ENCODE data around the gene SURF1.
"Not testable (repeated sequence)": the region's sequence is repeated elsewhere in the genome, so short reads cannot be mapped to it uniquely, and the experiment has no call there.

SURF1 gene

GRCh38 chr9:133347515-133347984 is 8.7 kb downstream of the SURF1 start:
- Mint-ChIP-seq H3K4me1 (peaks cover 49% of the 10 kb centered on the region), H3K36me3 (peaks cover 33% of the 10 kb centered on the region), H3K4me3 (peak overlapping the region; percentile 99), H3K27me3 (no peaks in the 10 kb centered on the region), H3K27ac (peak overlapping the region; percentile 99), H3K9me3 (no peaks in the 10 kb centered on the region)
- peak; percentile 79 for ATAC-seq

GRCh38 chr9:133346021-133346785 is 10.1 kb downstream of the SURF1 start:
- ATAC-seq = no peak
- Mint-ChIP-seq H3K4me1 (peaks cover 56% of the 10 kb centered on the region), H3K9me3 (no peaks in the 10 kb centered on the region), H3K4me3 (peak overlapping the region; percentile 99), H3K27me3 (no peaks in the 10 kb centered on the region), H3K27ac (peak overlapping the region; percentile 99), H3K36me3 (peaks cover 46% of the 10 kb centered on the region)

DNA sequence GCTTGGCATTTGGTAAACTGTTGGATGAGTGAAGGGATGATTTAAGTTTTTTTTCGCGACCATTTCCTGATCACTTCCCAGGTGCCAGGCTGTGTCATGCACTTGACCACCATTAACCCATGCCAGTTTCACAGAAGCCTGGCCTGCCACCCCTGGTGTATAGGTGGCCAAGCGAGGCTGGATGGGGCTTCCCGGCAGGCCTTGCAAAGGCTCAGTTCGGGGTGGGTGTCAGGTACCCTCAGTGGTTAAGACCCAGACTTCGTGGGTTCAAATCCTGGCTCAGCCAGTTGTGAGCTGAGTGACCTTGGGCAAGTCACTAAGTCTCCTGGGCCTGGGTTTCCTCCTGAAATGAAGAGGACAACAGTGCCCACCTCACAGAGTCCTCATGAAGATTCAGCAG is 10.7 kb downstream of the SURF1 start:
- H3K36me3 Mint-ChIP-seq = peaks cover 50% of the 10 kb centered on the region

GRCh38 chr9:133344979-133345378 is 11.3 kb downstream of the SURF1 start:
- no peak for ATAC-seq
- H3K36me3 Mint-ChIP-seq = peaks cover 50% of the 10 kb centered on the region
- H3K27me3 Mint-ChIP-seq = no peaks in the 10 kb centered on the region
- H3K27ac Mint-ChIP-seq = no peak overlapping the region
- H3K4me3 Mint-ChIP-seq = no peak overlapping the region
- peaks cover 63% of the 10 kb centered on the region for H3K4me1 Mint-ChIP-seq
- H3K9me3 Mint-ChIP-seq = no peaks in the 10 kb centered on the region

More for the DNA sequence above, 10.7 kb downstream of the SURF1 start:
- Mint-ChIP-seq H3K4me3 (no peak overlapping the region), H3K4me1 (peaks cover 62% of the 10 kb centered on the region), H3K9me3 (no peaks in the 10 kb centered on the region), H3K27me3 (no peaks in the 10 kb centered on the region), H3K27ac (no peak overlapping the region)
- no peak for ATAC-seq

DNA sequence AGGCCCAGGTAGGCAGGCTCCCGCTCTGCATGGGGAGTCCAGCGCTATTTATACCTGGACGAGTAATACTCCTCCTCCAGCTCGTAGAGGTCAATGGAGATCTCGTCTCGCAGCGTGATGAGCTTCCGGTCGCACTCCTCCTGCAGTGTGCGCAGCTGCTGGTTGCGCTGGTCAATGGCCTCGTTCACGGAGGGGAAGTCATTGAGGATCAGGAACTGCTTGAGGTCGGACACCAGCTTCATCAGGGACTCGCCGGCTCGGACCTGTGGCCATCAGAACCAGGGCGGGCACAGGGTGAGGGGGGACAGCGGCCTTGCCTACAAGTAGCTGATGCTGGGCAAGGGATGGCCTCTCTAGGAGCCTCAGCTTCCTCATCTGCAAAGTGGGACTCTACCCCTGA is 12.2 kb downstream of the SURF1 start:
- ATAC-seq = no peak
- Mint-ChIP-seq H3K27ac (no peak overlapping the region), H3K36me3 (peaks cover 50% of the 10 kb centered on the region), H3K4me3 (no peak overlapping the region), H3K27me3 (no peaks in the 10 kb centered on the region), H3K4me1 (peaks cover 63% of the 10 kb centered on the region), H3K9me3 (no peaks in the 10 kb centered on the region)

DNA sequence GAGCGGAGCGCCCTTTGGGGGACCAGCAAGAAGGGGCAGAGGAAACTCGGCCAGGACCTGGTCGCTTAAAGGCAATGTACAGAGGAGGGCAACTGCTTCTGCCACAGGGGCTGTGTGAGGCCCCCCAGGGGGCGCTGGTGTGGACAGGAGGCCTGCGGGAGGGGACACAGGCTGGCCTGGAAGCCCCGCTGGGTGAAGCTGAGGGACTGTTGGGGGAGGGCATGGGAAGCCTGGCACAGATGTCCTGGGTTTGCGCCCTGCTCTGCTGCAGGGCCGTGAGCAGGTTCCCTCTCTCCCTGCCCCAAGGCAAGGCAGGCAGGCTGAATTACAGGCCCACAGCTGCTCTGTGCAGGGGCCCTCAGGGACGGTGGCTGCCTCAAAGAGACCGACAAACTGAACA is 13.7 kb downstream of the SURF1 start:
- Mint-ChIP-seq H3K4me3 (no peak overlapping the region), H3K9me3 (no peaks in the 10 kb centered on the region), H3K36me3 (peaks cover 48% of the 10 kb centered on the region), H3K4me1 (peaks cover 65% of the 10 kb centered on the region), H3K27me3 (no peaks in the 10 kb centered on the region), H3K27ac (peak overlapping the region; percentile 79)
- ATAC-seq = no peak

DNA sequence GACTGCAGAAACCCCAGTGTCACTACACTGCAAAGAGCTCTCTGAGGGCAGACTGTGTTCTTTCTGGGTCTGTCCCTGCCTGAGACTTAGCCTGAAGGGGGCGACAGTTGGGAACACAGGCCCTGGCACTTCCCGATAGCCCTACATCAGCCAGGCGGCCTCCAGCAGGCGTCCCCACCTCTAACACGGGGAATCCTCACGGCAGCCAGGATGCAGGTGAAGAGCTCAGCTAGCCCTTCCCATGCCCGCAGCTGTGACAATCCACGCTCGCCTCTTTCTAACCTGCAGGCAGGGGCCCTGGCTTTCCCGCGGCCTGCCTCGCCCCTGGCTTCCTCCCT is 14.2 kb downstream of the SURF1 start:
- Mint-ChIP-seq H3K27ac (peak overlapping the region; percentile 79), H3K27me3 (no peaks in the 10 kb centered on the region), H3K4me3 (no peak overlapping the region), H3K9me3 (no peaks in the 10 kb centered on the region), H3K36me3 (peaks cover 48% of the 10 kb centered on the region), H3K4me1 (peaks cover 66% of the 10 kb centered on the region)
- no peak for ATAC-seq

- H3K36me3 Mint-ChIP-seq = peaks cover 48% of the 10 kb centered on the region
- H3K27ac Mint-ChIP-seq = peak overlapping the region; percentile 79
- no peak overlapping the region for H3K4me3 Mint-ChIP-seq
Observed at GRCh38 chr9:133341369-133342068, 14.8 kb downstream of the SURF1 start.

GRCh38 chr9:133340916-133341315 is 15.4 kb downstream of the SURF1 start:
- Mint-ChIP-seq H3K4me3 (no peak overlapping the region), H3K9me3 (no peaks in the 10 kb centered on the region), H3K27ac (peak overlapping the region; percentile 79), H3K27me3 (no peaks in the 10 kb centered on the region), H3K4me1 (peaks cover 65% of the 10 kb centered on the region), H3K36me3 (peaks cover 52% of the 10 kb centered on the region)
- ATAC-seq = no peak

More at GRCh38 chr9:133341369-133342068, 14.8 kb downstream of the SURF1 start:
- ATAC-seq = peak; percentile 62
- Mint-ChIP-seq H3K9me3 (no peaks in the 10 kb centered on the region), H3K27me3 (no peaks in the 10 kb centered on the region), H3K4me1 (peaks cover 65% of the 10 kb centered on the region)

DNA sequence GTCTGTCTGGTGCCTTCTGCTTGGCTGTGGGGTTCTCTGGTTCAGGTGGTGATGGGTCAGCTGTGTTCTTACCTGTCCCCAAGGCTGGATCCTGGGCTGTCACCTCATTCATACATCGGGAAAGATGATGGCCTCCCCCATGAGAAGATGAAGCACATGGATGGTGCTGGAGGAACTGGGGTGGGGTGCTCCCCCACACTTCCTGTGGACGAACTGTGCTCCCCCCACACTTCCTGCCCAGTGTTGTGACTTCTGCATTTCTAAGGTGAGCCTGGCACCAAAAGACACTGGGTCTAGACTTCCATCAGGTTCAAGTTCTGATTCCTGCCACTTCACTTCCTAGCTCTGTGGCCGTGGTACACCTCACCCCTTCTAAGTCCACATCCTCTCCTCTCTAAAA is 16.0 kb downstream of the SURF1 start:
- Mint-ChIP-seq H3K4me3 (no peak overlapping the region), H3K36me3 (peaks cover 58% of the 10 kb centered on the region), H3K4me1 (peaks cover 71% of the 10 kb centered on the region), H3K9me3 (no peaks in the 10 kb centered on the region), H3K27me3 (no peaks in the 10 kb centered on the region), H3K27ac (peak overlapping the region; percentile 79)
- peak; percentile 17 for ATAC-seq

- Mint-ChIP-seq H3K36me3 (peaks cover 59% of the 10 kb centered on the region), H3K4me3 (no peak overlapping the region), H3K4me1 (peaks cover 76% of the 10 kb centered on the region), H3K9me3 (no peaks in the 10 kb centered on the region), H3K27me3 (no peaks in the 10 kb centered on the region), H3K27ac (peak overlapping the region; percentile 79)
- no peak for ATAC-seq
Observed at GRCh38 chr9:133339641-133340040, 16.6 kb downstream of the SURF1 start.

GRCh38 chr9:133335924-133336811 is 20.1 kb downstream of the SURF1 start, which contains the start of gene SURF6:
TSS of gene SURF6 (minus strand) at chr9:133336188. CDS start at chr9:133336132, 56 bp downstream.
- no peaks in the 10 kb centered on the region for H3K27me3 Mint-ChIP-seq
- H3K4me1 Mint-ChIP-seq = peaks cover 83% of the 10 kb centered on the region
- peak within 1 kb of the TSS; percentile 94 for H3K27ac Mint-ChIP-seq
- H3K9me3 Mint-ChIP-seq = no peaks in the 10 kb centered on the region
- H3K4me3 Mint-ChIP-seq = peak within 1 kb of the TSS; percentile 98
- peak; percentile 96 for ATAC-seq
- peaks cover 75% of the 10 kb centered on the region for H3K36me3 Mint-ChIP-seq

DNA sequence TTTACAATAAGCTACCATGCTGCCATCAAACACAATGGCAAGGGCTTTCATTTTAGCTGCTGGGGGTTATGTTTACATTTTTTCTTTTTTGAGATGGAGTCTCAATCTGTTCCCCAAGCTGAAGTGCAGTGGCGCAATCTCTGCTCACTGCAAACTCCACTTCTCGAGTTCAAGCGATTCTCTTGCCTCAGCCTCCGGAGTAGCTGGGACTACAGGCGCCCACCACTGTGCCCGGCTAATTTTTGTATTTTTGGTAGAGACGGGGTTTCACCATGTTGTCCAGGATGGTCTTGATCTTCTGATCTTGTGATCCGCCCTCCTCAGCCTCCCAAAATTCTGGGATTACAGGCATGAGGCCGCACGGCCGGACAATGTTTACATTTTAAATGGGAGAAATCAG is 21.4 kb downstream of the SURF1 start:
- peaks cover 73% of the 10 kb centered on the region for H3K36me3 Mint-ChIP-seq
- ATAC-seq, H3K27me3 Mint-ChIP-seq, H3K9me3 Mint-ChIP-seq: not testable (repeated sequence)
- peak overlapping the region; percentile 94 for H3K27ac Mint-ChIP-seq
- H3K4me3 Mint-ChIP-seq = peak overlapping the region; percentile 98
- H3K4me1 Mint-ChIP-seq = peaks cover 77% of the 10 kb centered on the region

- ATAC-seq = no peak
- Mint-ChIP-seq H3K27me3 (no peaks in the 10 kb centered on the region), H3K27ac (no peak overlapping the region), H3K36me3 (peaks cover 71% of the 10 kb centered on the region), H3K4me3 (peak overlapping the region; percentile 98), H3K4me1 (peaks cover 77% of the 10 kb centered on the region), H3K9me3 (no peaks in the 10 kb centered on the region)
Observed at GRCh38 chr9:133334161-133334560, 22.1 kb downstream of the SURF1 start.

DNA sequence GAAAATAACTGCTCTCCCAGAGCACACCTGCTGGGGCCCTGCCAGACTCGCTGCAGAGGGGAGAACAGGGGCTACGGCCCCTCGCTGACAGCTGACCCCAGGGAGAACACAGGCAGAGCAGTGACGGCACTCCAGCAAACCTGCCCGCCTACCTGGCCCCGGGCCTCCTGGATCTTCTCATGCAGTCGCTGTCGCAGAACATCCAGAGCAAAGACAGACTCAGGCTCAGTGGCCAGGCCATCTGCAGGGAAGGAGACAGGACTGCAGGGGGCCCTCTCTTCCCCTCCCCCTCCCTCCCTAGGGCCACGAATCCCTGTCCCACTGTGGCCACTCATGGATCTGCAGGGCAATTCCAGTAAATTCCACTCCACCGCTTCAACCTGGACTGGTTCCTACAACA is 22.7 kb downstream of the SURF1 start:
- Mint-ChIP-seq H3K36me3 (peaks cover 71% of the 10 kb centered on the region), H3K27ac (no peak overlapping the region), H3K4me1 (peaks cover 78% of the 10 kb centered on the region), H3K27me3 (no peaks in the 10 kb centered on the region), H3K4me3 (no peak overlapping the region), H3K9me3 (no peaks in the 10 kb centered on the region)
- ATAC-seq = no peak
